ENCODE data around the gene IGSF9B. TPM values are rescaled to one million over a fixed set of nuclear protein-coding genes. Genes with fewer than 3 reads are reported as not detected.

Gene IGSF9B
- total and polyA plus RNA-seq, 2 of the 13 experiments (the other 11 are each of a cell fraction or from before 2014, with no cell fraction given), result not detected

GRCh38 chr11:133937468-133937867, 19.3 kb downstream of the IGSF9B start:
- ATAC-seq, result no peak
- Histone ChIP-seq H3K9me3 (ENCODE audit: low read length) (no peaks in the 10 kb centered on the region), H3K4me3 (replicated peaks in 1 of 3; ENCODE audit: insufficient read depth in 1 of 3, low read depth in 2 of 3, low read length in 3 of 3) (no peak overlapping the region), H3K4me1 (ENCODE audit: insufficient read depth, low read length) (no peaks in the 10 kb centered on the region), H3K27me3 (ENCODE audit: control insufficient read depth in 1 of 2, insufficient read depth in 2 of 2, low read length in 2 of 2) (peaks cover 3 to 49% of the 10 kb centered on the region in 2 experiments; a peak in 4 of 5 replicates), H3K79me2 (ENCODE audit: insufficient read depth, low read length) (no peaks in the 10 kb centered on the region), H3K27ac (ENCODE audit: extremely low read length, insufficient read depth, low read length) (no peak overlapping the region), H3K9ac (ENCODE audit: insufficient read depth, low read depth, low read length) (no peak overlapping the region), H3K36me3 (replicated peaks in 1 of 2; ENCODE audit: control insufficient read depth in 1 of 2, insufficient read depth in 2 of 2, low read length in 2 of 2) (no peaks in the 10 kb centered on the region), H4K20me1 (ENCODE audit: insufficient read depth, low read length) (0 out of 2 replicates have a peak, but pooled peaks cover 2% of the 10 kb centered on the region), H3K4me2 (ENCODE audit: low read depth, low read length) (no peak overlapping the region), H2AFZ (ENCODE audit: low read length) (no peak overlapping the region)
- no peak for DNase-seq (ENCODE audit: low spot score)
- BruUV-seq (replicated peaks), result no TSS peak
- in situ Hi-C loops (cut with HindIII; ENCODE audit: extremely low pct_ligation_motif_present, low pct_unique_long_range_greater_than_20kb), result no loop called here
- TF ChIP-seq PAF1 (CRISPR knock-in tag; IDR thresholded peaks at IDR 0.05), result no peak
- TF ChIP-seq ZBTB3 (CRISPR knock-in tag; IDR thresholded peaks at IDR 0.05; ENCODE audit: borderline replicate concordance, low read depth), result no peak
- no peak for TF ChIP-seq HHEX (CRISPR knock-in tag; IDR thresholded peaks at IDR 0.05)
- no peak for TF ChIP-seq CHD2 (IDR thresholded peaks at IDR 0.05; ENCODE audit: low read depth, low read length)
- TF ChIP-seq, protein P1, sequence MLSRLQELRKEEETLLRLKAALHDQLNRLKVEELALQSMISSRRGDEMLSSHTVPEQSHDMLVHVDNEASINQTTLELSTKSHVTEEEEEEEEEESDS (CRISPR knock-in tag; IDR thresholded peaks at IDR 0.05; ENCODE audit: borderline replicate concordance), result no peak
- no peak for TF ChIP-seq RAD51 (IDR thresholded peaks at IDR 0.05; ENCODE audit: borderline replicate concordance)
- no peak for TF ChIP-seq HNRNPL (IDR thresholded peaks at IDR 0.05; ENCODE audit: low read depth, low read length)
- no peak for TF ChIP-seq MEIS1 (CRISPR knock-in tag; IDR thresholded peaks at IDR 0.05; ENCODE audit: borderline replicate concordance)
- TF ChIP-seq, protein P2, sequence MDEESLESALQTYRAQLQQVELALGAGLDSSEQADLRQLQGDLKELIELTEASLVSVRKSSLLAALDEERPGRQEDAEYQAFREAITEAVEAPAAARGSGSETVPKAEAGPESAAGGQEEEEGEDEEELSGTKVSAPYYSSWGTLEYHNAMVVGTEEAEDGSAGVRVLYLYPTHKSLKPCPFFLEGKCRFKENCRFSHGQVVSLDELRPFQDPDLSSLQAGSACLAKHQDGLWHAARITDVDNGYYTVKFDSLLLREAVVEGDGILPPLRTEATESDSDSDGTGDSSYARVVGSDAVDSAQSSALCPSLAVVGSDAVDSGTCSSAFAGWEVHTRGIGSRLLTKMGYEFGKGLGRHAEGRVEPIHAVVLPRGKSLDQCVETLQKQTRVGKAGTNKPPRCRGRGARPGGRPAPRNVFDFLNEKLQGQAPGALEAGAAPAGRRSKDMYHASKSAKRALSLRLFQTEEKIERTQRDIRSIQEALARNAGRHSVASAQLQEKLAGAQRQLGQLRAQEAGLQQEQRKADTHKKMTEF (CRISPR knock-in tag; IDR thresholded peaks at IDR 0.05), result no peak
- TF ChIP-seq HNF4G (IDR thresholded peaks at IDR 0.05; ENCODE audit: borderline replicate concordance, low read depth, low read length), result no peak
- no peak for TF ChIP-seq HNF4G (CRISPR knock-in tag; IDR thresholded peaks at IDR 0.05; ENCODE audit: borderline replicate concordance, low read depth)
- no peak for TF ChIP-seq ARNT2 (CRISPR knock-in tag; IDR thresholded peaks at IDR 0.05; ENCODE audit: low read depth)
- TF ChIP-seq JUND (CRISPR knock-in tag; IDR thresholded peaks at IDR 0.05), result no peak
- no peak for TF ChIP-seq PTBP1 (IDR thresholded peaks at IDR 0.05; ENCODE audit: low read depth, low read length, poor library complexity, severe bottlenecking)
- TF ChIP-seq ZNF225 (CRISPR knock-in tag; IDR thresholded peaks at IDR 0.05), result no peak
- 37% methylated on average over 5 of the region's 16 CpGs for WGBS (ENCODE audit: low lambda C conversion rate)
- CTCF ChIA-PET (ENCODE audit: low intra/inter-chr PET ratio, low total read pairs), result no interaction called here
- POLR2A ChIA-PET, result no interaction called here
- intact Hi-C loops (cut with micrococcal nuclease; ENCODE audit: unreplicated experiment), result no loop called here
- FAIRE-seq, result no peak
